IMR-90 (cell line): ENCODE data around the gene GSG1L. TPM values are rescaled to one million over a fixed set of nuclear protein-coding genes. Genes with fewer than 3 reads are reported as not detected.

Source experiments
- ATAC-seq: fragments of 200-7000 bp; cut with Tn5 transposase; 2 replicates; pipeline ENCODE4 v1.9.1; 2020; ENCODE audit warnings: low read depth, mild to moderate bottlenecking, moderate library complexity
- BruUV-seq: library from RNA; stranded (reverse); fragments of 400-500 nt; replicated peaks from 2 replicates; lab custom pipeline; 2021; lab: Mats Ljungman, UMichigan
- CTCF ChIA-PET: fragments of 300-600 bp; formaldehyde crosslinking; extraction: SDS; loops from one replicate; lab custom pipeline; 2021; ENCODE audit warnings: antibody characterized with exemption; lab: Yijun Ruan, JAX
- POLR2A ChIA-PET: fragments of 300-600 bp; sonication (Branson Sonifier 250); formaldehyde crosslinking; loops from one replicate; lab custom pipeline; 2022; ENCODE audit warnings: antibody characterized with exemption; ENCODE audit not compliant: unreplicated experiment; lab: Charles Lee
- DNase-seq: peaks from one replicate; pipeline ENCODE4 v3.0.0; 2013
- H2AFZ ChIP-seq: replicated peaks from 2 replicates; pipeline ENCODE3; 2013; ENCODE audit warnings: low read length, mild to moderate bottlenecking; ENCODE audit not compliant: poor library complexity
- H2AK5ac ChIP-seq: 2 replicates; pipeline ENCODE4 v1.6.1; 2013; ENCODE audit warnings: low read depth, low read length, inconsistent platforms
- H2AK9ac ChIP-seq: replicated peaks from 2 replicates; pipeline ENCODE3; 2013; ENCODE audit warnings: mild to moderate bottlenecking, low read depth, low read length, moderate library complexity; ENCODE audit not compliant: poor library complexity
- H2BK120ac ChIP-seq: 2 replicates; pipeline ENCODE4 v1.6.1; 2013; ENCODE audit warnings: low read depth, low read length, inconsistent platforms
- H2BK15ac ChIP-seq: 3 replicates; pipeline ENCODE4 v1.6.1; 2013; ENCODE audit warnings: low read depth, low read length, inconsistent platforms
- H2BK20ac ChIP-seq: 2 replicates; pipeline ENCODE4 v1.6.1; 2013; ENCODE audit warnings: low read depth, mild to moderate bottlenecking, inconsistent platforms, low read length, moderate library complexity
- H2BK5ac ChIP-seq: 2 replicates; pipeline ENCODE4 v1.6.1; 2013; ENCODE audit warnings: mild to moderate bottlenecking, low read depth, low read length, inconsistent platforms; ENCODE audit not compliant: poor library complexity, severe bottlenecking
- H3K14ac ChIP-seq: replicated peaks from 2 replicates; pipeline ENCODE4 v1.6.1; 2013; ENCODE audit warnings: low read depth, low read length, inconsistent platforms
- H3K18ac ChIP-seq: 2 replicates; pipeline ENCODE4 v1.6.1; 2013; ENCODE audit warnings: low read depth, low read length, control low read depth
- H3K23ac ChIP-seq: 2 replicates; pipeline ENCODE4 v1.6.1; 2013; ENCODE audit warnings: low read depth, low read length, inconsistent platforms
- H3K27ac ChIP-seq: 2 replicates; pipeline ENCODE4 v1.5.1; 2013; ENCODE audit warnings: mild to moderate bottlenecking, control low read depth, low read length; ENCODE audit not compliant: insufficient read depth
- H3K27me3 ChIP-seq: 2 replicates; pipeline ENCODE4 v1.6.1; 2013; ENCODE audit warnings: low read length; ENCODE audit not compliant: control insufficient read depth, insufficient read depth
- H3K36me3 ChIP-seq: 2 replicates; pipeline ENCODE4 v1.6.1; 2013; ENCODE audit warnings: low read length, mixed read lengths; ENCODE audit not compliant: control insufficient read depth, insufficient read depth
- H3K4ac ChIP-seq: 2 replicates; pipeline ENCODE4 v1.6.1; 2013; ENCODE audit warnings: low read depth, low read length, inconsistent platforms
- H3K4me1 ChIP-seq: 2 replicates; pipeline ENCODE4 v1.6.1; 2013; ENCODE audit warnings: low read length, mixed read lengths; ENCODE audit not compliant: control insufficient read depth, insufficient read depth
- H3K4me2 ChIP-seq: 2 replicates; pipeline ENCODE4 v1.6.1; 2013; ENCODE audit warnings: low read depth, mild to moderate bottlenecking, control low read depth, low read length, moderate library complexity
- H3K4me3 ChIP-seq: 2 replicates; pipeline ENCODE4 v1.5.1; 2013; ENCODE audit warnings: low read depth, mild to moderate bottlenecking, control low read depth, low read length, moderate library complexity; ENCODE audit not compliant: insufficient read depth
- H3K56ac ChIP-seq: 2 replicates; pipeline ENCODE4 v1.6.1; 2013; ENCODE audit warnings: low read length, inconsistent platforms; ENCODE audit not compliant: insufficient read depth; ENCODE audit errors: extremely low read depth
- H3K79me1 ChIP-seq, 2 experiments: 2 replicates each; pipeline ENCODE4 v1.6.1; 2013; ENCODE audit warnings: low read length in 2 of 2, inconsistent platforms in 1 of 2, low read depth in 1 of 2
- H3K9ac ChIP-seq: 2 replicates; pipeline ENCODE4 v1.6.1; 2013; ENCODE audit warnings: low read depth, low read length, control low read depth
- H3K9me1 ChIP-seq: 2 replicates; pipeline ENCODE4 v1.6.1; 2013; ENCODE audit warnings: low read length, inconsistent platforms; ENCODE audit not compliant: insufficient read depth
- H3K9me3 ChIP-seq: 2 replicates; pipeline ENCODE4 v1.6.1; 2013; ENCODE audit warnings: low read length; ENCODE audit not compliant: control insufficient read depth, insufficient read depth
- H4K20me1 ChIP-seq: 2 replicates; pipeline ENCODE4 v1.6.1; 2013; ENCODE audit warnings: low read length, inconsistent platforms; ENCODE audit not compliant: insufficient read depth
- H4K5ac ChIP-seq: 2 replicates; pipeline ENCODE4 v1.6.1; 2013; ENCODE audit warnings: mild to moderate bottlenecking, low read depth, low read length, control low read depth
- H4K8ac ChIP-seq, 2 experiments: 2 replicates each; pipeline ENCODE4 v1.6.1; 2013; ENCODE audit warnings: low read depth in 2 of 2, low read length in 2 of 2, control low read depth in 1 of 2, inconsistent platforms in 1 of 2
- H4K91ac ChIP-seq: 2 replicates; pipeline ENCODE4 v1.6.1; 2013; ENCODE audit warnings: low read depth, low read length, inconsistent platforms; ENCODE audit not compliant: insufficient read depth
- CEBPB ChIP-seq: IDR thresholded peaks from 2 replicates; pipeline ENCODE4 v1.6.1; 2012; ENCODE audit warnings: low read depth, low read length, improper control_type of control experiment
- CTCF ChIP-seq: conservative IDR thresholded peaks from 2 replicates; pipeline ENCODE4 v1.5.1; 2012; ENCODE audit warnings: mild to moderate bottlenecking, low read depth, low read length, improper control_type of control experiment
- FOS ChIP-seq: fragments of 150-350 bp; IDR thresholded peaks from 2 replicates; pipeline ENCODE4 v1.6.1; 2016; ENCODE audit warnings: low read depth, low read length
- MAFK ChIP-seq: IDR thresholded peaks from 2 replicates; pipeline ENCODE4 v1.6.1; 2012; ENCODE audit warnings: low read depth, low read length, improper control_type of control experiment
- MXI1 ChIP-seq: IDR thresholded peaks from 2 replicates; pipeline ENCODE4 v1.6.1; 2012; ENCODE audit warnings: low read depth, mild to moderate bottlenecking, low read length, moderate library complexity, borderline replicate concordance
- NFE2L2 ChIP-seq: fragments of 150-350 bp; IDR thresholded peaks from 2 replicates; pipeline ENCODE4 v1.6.1; 2016; ENCODE audit warnings: low read depth, mild to moderate bottlenecking, low read length
- RAD21 ChIP-seq: IDR thresholded peaks from 2 replicates; pipeline ENCODE4 v1.6.1; 2012; ENCODE audit warnings: low read length, improper control_type of control experiment
- RCOR1 ChIP-seq: IDR thresholded peaks from 2 replicates; pipeline ENCODE4 v1.6.1; 2012; ENCODE audit warnings: mild to moderate bottlenecking, low read length, improper control_type of control experiment; ENCODE audit not compliant: insufficient replicate concordance
- RFX5 ChIP-seq: IDR thresholded peaks from 2 replicates; pipeline ENCODE4 v1.8.0; 2012; ENCODE audit warnings: low read depth, mild to moderate bottlenecking, low read length, moderate library complexity
- USF2 ChIP-seq: fragments of 150-350 bp; IDR thresholded peaks from 2 replicates; pipeline ENCODE4 v1.6.1; 2017; ENCODE audit warnings: mild to moderate bottlenecking, antibody characterized with exemption, low read length, low read depth
- WGBS, 2 experiments: methylation state at CpG; one replicate each; pipeline versions ENCODE4 v1.1.5 to v1.1.7; 2013; ENCODE audit warnings: missing lambda C conversion rate in 2 of 2; ENCODE audit not compliant: insufficient read length in 1 of 2; ENCODE audit errors: extremely low coverage in 2 of 2; 5-methylcytosine and 5-hydroxymethylcytosine counted together
- dilution Hi-C: fragments of 300-500 bp; cut with HindIII; formaldehyde crosslinking; loops from one replicate; pipeline ENCODE4 v1.14.3; 2018; ENCODE audit warnings: low sequenced_read_pairs; ENCODE audit not compliant: unreplicated experiment
- in situ Hi-C: fragments of 300-500 bp; cut with MboI; formaldehyde crosslinking; loops from 3 replicates; pipeline ENCODE4 v1.14.3; 2019; ENCODE audit warnings: low sequenced_read_pairs, inconsistent platforms, mixed read lengths
- intact Hi-C: fragments of 100-400 bp; cut with micrococcal nuclease; formaldehyde crosslinking; loops from 2 replicates; pipeline ENCODE4 v1.10.0; 2022
- polyA plus RNA-seq, 3 experiments: library from polyadenylated mRNA; depleted of rRNA; stranded (reverse); fragments of >200 nt; gene quantifications; 2 replicates each; pipeline ENCODE4 v1.2.3, GENCODE V29; 2012; ENCODE audit warnings: low replicate concordance in 1 of 3
- total RNA-seq: library from RNA; depleted of rRNA; stranded (reverse); fragments of >200 nt; gene quantifications from 2 replicates; pipeline ENCODE4 v1.2.3, GENCODE V29; 2012
- TF ChIP-seq, protein P1 (sequence below): fragments of 150-350 bp; IDR thresholded peaks from 2 replicates; pipeline ENCODE4 v1.6.1; 2016; ENCODE audit warnings: low read depth, mild to moderate bottlenecking, low read length, moderate library complexity, borderline replicate concordance

The GSG1L gene
- total and polyA plus RNA-seq, 2 of the 4 experiments (the other 2 are of a cell fraction), result not detected

- TF ChIP-seq MAFK (no peak), NFE2L2 (no peak), RCOR1 (no peak), RFX5 (no peak), RAD21 (no peak), CEBPB (no peak), MXI1 (no peak), USF2 (no peak), FOS (no peak), CTCF (no peak)
- TF ChIP-seq, protein P1, sequence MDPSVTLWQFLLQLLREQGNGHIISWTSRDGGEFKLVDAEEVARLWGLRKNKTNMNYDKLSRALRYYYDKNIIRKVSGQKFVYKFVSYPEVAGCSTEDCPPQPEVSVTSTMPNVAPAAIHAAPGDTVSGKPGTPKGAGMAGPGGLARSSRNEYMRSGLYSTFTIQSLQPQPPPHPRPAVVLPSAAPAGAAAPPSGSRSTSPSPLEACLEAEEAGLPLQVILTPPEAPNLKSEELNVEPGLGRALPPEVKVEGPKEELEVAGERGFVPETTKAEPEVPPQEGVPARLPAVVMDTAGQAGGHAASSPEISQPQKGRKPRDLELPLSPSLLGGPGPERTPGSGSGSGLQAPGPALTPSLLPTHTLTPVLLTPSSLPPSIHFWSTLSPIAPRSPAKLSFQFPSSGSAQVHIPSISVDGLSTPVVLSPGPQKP, result no peak
- Histone ChIP-seq H2AK5ac (no peak overlapping the region), H3K27ac (no peak overlapping the region), H4K20me1 (no peaks in the 10 kb centered on the region), H3K4ac (no peak overlapping the region), H2BK15ac (no peak overlapping the region), H3K79me1 (no peaks in the 10 kb centered on the region), H4K91ac (no peak overlapping the region), H3K4me2 (no peak overlapping the region), H3K36me3 (no peaks in the 10 kb centered on the region), H2BK120ac (no peak overlapping the region), H3K4me3 (no peak overlapping the region), H4K8ac (no peak overlapping the region), H4K5ac (no peak overlapping the region), H2BK20ac (no peak overlapping the region), H3K4me1 (no peaks in the 10 kb centered on the region), H3K14ac (no peak overlapping the region), H2AFZ (no peak overlapping the region), H2AK9ac (no peak overlapping the region), H2BK5ac (no peak overlapping the region), H3K18ac (no peak overlapping the region), H3K56ac (no peak overlapping the region), H3K9me1 (no peaks in the 10 kb centered on the region), H3K23ac (no peak overlapping the region), H3K9me3 (no peaks in the 10 kb centered on the region), H3K9ac (no peak overlapping the region), H3K27me3 (peaks cover 26% of the 10 kb centered on the region)
- DNase-seq (no peak), ATAC-seq (no peak)
- POLR2A ChIA-PET, result no interaction called here
- dilution Hi-C loops, result no loop called here
- 81% methylated on average over 5 of the region's 7 CpGs; no CpG with 5 or more reads in 1 of the 2 experiments for WGBS, 2 experiments
- in situ Hi-C loops, result no loop called here
- CTCF ChIA-PET, result no interaction called here
- intact Hi-C loops, result no loop called here
- BruUV-seq, result no TSS peak
These were observed 211.4 kb downstream of the GSG1L start for GRCh38 chr16:27852116-27852515.
